Dedifferentiated amniotic fluid mesenchymal stem cell (primary cell): ENCODE results near the gene MARCHF10.
"Not testable (repeated sequence)": the region's sequence is repeated elsewhere in the genome, so short reads cannot be mapped to it uniquely, and the experiment has no call there.

Experiments
- DNase-seq: peaks from one replicate; pipeline ENCODE4 v3.0.0-alpha.2; 2016; ENCODE audit errors: extremely low spot score

MARCHF10 gene, protein sequence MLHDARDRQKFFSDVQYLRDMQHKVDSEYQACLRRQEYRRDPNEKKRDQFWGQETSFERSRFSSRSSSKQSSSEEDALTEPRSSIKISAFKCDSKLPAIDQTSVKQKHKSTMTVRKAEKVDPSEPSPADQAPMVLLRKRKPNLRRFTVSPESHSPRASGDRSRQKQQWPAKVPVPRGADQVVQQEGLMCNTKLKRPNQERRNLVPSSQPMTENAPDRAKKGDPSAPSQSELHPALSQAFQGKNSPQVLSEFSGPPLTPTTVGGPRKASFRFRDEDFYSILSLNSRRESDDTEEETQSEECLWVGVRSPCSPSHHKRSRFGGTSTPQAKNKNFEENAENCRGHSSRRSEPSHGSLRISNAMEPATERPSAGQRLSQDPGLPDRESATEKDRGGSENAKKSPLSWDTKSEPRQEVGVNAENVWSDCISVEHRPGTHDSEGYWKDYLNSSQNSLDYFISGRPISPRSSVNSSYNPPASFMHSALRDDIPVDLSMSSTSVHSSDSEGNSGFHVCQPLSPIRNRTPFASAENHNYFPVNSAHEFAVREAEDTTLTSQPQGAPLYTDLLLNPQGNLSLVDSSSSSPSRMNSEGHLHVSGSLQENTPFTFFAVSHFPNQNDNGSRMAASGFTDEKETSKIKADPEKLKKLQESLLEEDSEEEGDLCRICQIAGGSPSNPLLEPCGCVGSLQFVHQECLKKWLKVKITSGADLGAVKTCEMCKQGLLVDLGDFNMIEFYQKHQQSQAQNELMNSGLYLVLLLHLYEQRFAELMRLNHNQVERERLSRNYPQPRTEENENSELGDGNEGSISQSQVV

DNA sequence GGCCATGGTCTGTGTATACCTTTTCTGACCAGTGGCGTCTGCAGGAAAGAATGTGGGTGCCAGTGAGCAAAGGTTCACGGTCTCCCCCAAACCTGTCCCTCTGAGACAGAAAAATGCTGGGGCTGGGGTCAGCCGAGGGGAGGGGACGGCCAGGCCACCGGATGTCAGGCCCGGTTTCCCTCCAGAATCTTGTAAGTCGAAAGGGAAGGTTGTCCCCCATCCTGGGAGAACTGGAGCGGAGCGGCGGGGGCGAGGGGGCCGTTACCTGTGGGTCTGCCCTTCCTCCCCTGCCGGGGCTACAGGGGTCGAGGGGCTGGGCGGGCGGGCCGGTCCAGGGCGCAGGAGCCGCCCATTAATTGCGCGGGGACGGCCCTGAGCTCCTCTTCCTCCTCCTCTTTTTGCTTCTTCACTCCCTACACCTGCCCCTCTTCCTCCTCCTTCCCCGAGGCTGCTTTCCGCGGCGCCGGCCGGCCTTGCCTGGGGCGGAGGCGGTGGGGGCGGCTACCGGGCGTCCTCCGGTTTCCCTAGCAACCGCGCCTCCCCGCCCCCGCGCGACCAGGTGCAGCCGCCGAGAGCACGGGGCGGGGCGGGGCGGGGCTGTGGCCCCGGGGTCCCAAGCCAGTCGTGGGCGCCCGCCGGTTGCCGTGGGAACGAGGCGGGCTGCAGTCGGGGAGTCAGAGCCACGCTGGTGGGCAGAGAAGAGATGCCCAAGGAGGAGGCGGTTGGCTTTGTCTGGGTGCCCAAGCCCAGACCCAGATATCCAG, at the start of gene MARCHF10:
MARCHF10 (minus strand) TSS at position 503 of the 764 bp plus-strand sequence. CDS start 6,579 bp downstream, outside the sequence.
- DNase-seq: no peak

DNA sequence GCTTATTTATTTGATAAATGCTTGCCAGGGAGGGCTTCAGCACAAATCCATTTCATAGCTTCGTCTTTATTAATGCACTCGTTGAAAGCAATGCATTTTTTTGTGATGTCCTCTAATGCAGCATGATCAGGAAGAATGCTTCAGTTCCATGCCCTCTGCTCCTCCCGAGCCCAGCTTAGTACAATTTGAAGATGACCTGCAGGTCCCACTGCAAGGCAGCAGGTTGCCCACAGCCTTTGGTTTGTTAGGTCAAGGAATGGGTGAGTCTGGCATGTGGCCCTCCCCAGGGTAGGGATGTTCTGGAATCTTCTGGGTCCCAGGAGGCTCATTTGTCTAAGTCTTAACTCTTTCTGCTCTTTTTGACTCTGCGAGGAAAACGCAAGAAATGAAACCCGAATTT, 49.4 kb upstream of the MARCHF10 start:
- DNase-seq: no peak

DNA sequence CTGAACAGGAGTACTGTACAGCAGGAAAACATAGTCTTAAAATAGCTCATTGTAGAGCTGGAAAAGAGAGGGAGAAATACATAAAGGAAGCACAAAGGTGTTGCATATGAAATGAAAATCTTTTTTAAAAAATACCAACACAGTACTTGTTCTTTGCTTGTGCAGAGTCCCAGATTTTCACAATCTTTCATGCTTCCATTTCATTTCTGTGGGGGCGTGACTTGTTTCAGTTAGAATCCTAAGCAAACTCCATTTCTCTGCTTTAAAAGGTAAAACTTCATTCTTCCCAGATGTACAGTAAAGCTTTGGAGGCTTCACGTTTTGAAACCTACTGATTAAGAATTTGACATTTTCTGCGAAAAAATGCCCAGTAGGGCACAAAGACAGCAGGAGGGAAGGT, 48.5 kb upstream of the MARCHF10 start:
- no peak for DNase-seq

DNA sequence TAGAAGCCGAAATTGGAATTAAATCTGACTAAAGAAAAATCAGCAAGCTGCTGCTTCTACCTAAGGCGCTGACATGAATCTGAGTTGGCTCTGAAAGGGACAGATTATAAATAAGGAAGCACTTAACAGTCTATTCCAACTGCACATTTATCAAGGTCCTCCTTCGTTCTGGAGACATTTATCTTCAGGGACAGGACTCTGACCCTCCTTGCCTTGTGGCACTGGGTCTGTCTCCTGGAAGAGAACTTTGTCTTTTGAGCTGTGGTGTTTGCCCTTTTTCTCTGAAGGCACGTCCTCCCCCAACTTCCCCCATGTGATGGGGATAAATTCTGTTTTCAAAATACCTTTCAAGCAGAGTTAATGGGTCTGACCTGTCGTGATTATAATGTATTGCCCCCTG, 47.0 kb upstream of the MARCHF10 start:
- no peak for DNase-seq

DNA sequence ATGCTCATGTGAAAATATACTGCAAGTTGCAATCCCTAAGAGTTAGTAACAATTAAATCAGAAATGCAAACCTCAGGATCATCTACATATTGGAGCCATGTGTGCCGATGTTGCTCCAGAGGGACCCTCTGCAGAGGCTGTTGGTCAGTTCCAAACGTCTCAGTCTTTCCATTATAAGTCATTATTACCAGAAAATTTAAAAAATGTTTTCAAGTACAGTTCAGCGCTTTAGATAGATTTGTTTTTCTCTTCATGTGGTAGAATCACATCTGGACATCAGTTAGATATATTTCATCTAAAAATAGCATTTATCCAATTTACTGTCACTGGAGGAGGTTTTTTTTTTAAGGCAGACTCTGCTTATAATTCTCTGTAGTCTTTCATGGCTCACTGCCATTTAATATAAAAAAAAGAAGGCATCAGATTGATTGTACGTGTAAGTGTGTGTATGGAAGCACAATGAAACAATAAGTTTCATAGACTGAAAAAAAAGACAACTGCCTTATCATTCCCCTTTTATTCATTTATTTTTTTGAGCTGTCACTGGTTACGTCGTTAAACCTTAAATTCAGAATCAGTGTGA, 46.1 kb upstream of the MARCHF10 start:
- DNase-seq: no peak

DNA sequence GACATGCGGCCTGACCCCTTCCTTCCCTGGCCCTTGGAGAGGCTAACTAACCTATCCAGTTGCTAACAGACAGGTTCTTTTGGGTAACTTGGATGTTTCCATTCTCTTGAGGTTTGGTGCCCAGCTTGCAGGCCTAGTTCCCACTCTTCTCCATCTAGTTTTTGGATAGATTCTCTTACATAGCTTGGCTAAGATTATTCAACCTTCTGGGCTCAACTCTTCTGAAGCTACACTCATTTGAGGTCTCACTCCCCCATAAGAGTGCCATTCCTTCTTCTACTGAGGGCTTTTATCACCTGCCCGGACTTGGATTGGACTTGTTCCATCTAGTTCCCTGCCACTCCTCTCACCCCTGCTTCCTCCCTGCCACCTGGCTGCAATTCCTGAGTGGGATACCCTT, 44.1 kb upstream of the MARCHF10 start:
- no peak for DNase-seq

DNA sequence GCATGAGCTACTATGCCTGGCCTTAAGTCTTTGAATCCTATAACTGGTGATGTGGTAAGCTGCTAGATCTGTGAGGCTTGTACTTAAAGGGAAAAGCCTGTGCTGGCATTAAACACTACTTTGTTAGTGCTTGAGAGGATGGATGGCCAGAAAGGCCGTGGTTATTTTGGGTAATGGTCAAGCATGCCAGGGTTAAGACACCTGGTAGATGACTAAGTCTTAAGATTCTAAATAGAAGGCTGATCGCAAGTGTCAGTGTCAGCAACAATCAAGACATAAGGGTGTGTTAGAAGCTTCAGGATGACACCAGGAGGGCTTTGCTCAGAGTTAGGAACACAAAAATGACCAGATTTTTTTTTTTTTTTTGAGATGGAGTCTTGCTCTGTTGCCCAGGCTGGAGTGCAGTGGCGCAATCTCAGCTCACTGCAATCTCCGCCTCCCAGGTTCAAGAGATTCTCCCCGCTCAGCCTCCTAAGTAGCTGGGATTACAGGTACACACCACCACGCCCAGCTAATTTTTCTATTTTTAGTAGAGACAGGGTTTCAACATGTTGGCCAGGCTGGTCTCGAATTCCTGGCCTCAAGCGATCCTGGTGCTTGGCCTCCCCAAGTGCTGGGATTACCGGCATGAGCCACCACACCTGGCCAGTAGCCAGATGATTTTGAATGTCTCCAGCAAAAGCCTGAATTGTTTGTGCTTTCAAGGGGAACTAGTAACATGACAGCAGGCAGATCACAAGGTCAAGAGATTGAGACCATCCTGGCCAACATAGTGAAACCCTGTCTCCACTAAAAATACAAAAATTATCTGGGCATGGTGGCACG, 41.7 kb upstream of the MARCHF10 start:
- DNase-seq: not testable (repeated sequence)

DNA sequence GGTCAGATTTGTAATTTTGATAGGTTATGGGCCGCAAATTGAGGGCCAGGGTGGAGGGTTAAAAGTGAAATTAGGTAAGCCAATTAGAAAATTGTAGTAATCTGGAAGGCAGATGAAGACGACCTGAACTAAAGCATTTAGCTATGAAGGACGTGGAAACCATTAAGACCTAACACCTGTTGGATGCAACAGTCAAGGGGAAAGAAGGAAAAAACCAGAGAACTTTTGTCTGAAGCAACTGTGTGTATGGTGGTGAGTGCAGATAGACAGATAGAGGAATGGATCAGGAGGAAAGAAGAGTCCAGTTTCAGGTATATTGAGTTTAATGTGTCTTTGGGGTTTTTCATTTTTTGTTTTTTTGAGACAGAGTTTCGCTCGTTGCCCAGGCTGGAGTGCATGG, 40.2 kb upstream of the MARCHF10 start:
- DNase-seq: no peak

DNA sequence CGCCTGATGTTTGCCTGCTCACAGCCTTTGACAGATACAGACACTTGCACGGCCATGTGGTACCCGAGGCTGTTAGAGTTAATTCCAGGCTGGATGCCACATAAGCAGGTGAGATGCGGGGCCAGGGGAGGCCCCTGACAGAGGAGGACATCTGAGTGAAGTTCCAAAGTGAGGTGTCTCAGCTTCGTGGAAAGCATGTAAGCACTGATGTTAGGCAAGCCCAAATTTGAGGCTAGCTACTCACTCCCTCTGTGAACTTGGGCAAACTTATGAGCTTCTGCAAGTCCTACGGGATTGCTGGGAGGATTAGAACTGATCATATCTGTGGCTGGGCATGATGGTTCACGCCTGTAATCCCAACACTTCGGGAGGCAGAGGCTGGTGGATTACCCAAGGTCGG, 39.3 kb upstream of the MARCHF10 start:
- DNase-seq: no peak

DNA sequence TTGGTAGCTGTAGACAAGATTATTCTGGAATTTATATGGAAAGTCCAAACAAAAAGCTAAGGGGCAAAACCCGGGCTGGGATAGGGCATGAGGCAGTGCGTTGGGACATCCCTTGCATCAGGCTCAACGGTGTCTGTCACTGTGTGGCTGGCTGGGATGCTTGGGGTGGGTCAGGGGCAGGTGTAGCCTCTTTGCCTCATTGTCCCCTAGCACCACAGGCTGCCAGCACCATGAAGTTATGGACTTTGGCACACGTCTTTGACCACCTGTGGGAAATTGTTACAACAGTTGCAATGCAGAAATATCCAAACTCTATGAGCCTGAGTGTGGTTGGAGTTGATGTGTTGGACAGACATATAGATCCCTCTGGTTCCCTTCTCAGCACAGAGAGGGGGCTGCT, 32.8 kb upstream of the MARCHF10 start:
- no peak for DNase-seq

DNA sequence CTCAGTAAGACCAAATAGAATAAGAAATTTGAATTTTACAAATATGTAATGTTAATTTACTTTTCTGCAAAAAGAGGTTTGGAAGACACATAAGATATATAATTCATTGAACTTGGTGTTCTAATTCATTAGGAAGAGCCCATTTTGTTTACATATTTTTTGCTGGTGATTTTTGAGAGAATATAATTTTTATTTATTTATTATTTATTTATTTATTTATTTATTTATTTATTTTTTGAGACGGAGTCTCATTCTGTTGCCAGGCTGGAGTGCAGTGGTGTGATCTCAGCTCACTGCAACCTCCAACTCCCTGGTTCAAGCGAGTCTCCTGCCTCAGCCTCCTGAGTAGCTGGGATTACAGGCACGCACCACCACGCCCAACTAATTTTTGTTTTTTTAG, 25.7 kb upstream of the MARCHF10 start:
- not testable (repeated sequence) for DNase-seq

DNA sequence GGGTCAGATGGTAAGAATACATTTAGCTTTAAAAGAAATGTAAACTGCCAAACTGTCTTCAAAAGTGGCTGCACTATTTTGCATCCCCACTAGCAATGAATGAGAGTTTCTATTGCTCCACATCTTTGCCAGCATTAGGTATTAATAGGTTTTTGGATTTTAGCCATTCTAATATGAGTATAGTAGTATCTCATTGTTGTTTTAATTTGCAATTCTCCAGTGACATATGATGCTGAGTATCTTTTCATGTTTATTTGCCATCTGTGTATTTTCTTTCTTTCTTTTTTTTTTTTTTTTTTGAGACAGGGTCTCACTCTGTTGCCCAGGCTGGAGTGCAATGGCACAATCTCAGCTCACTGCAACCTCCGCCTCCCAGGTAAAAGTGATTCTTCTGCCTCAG, 24.3 kb upstream of the MARCHF10 start:
- no peak for DNase-seq

DNA sequence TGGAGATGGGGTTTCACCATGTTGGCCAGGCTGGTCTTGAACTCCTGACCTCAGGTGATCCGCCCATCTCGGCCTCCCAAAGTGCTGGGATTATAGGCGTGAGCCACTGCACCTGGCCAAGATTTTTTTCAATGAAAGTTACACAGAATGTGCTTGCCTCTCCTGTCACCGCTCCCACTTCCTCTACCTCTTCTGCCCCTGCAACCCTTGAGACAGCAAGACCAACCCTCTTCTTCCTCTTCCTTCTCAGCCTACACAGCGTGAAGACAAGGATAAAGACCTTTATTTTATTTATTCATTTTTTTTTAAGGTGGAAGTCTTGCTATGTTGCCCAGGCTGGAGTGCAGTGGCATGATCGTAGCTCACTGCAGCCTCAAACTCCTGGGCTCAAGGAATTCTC, 23.0 kb upstream of the MARCHF10 start:
- not testable (repeated sequence) for DNase-seq

DNA sequence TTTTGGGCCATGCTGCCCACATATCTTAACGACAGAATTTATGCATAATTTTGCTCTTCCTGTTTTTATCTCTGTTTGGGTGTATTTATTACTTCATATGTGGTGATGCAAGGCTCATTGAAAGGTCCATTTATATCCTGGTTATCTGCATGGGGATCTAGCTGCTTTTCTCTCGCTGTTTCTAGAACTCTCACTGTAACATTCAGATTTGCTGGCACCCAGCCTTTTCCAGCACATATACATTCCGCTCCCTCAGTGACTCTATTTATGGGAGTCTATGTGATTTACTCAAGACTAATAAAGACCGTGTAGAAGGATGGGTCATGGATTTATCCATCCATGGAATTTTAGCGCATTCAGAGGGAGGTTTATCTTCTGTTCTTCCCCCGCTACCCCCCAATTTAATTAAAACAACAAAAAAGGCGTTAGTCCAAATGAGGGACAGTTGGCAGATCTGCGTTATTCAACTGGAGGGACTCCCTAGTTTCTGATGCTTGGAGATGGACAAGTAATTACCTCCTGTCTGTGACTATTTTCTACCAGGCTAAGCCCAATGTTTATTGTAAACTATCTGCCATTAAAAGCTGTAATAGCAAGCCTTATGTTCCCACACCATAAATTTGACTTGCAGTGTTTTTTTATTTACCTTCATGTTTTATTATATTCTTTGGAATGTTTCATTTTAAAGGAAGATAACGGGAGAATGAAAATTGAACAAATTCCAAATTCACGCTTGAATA, 19.8 kb upstream of the MARCHF10 start:
- DNase-seq: no peak

DNA sequence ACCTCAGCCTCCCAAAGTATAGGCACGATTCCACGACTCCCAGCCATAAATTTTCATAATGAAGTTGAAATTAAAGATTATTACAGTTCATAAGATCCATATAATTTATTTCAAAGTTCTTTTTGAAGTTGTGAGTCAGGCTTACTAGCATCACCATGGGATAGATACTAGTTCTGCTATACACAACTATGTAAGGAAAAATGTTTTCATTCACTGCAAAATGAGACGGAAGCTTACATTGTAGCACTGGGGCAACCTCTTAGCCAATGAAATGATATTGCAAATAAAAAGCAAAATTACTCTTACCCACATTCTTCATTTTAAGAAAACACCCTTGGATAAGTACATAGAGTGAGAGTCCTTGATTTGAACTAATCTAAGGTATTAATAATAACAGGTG, 18.8 kb upstream of the MARCHF10 start:
- DNase-seq: no peak

DNA sequence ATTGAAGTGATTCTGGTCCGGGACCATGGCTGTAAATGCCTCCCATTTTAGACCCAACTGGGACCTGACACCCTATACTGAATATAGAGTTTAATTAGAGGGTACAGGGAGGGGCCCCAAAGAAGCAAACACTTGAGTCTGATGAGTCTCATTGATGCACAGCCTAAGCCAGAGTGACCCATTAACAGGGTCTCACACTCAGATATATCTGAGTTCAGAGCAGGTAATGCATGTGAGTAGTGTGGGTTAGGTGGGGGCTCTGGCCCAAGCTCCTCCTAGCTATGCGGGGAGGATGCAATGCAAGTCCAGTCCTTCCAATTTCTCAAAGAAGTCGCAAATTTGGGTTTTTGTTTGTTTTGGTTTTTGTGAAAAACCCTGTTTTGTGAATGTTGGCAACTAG, 17.1 kb upstream of the MARCHF10 start:
- DNase-seq: no peak

DNA sequence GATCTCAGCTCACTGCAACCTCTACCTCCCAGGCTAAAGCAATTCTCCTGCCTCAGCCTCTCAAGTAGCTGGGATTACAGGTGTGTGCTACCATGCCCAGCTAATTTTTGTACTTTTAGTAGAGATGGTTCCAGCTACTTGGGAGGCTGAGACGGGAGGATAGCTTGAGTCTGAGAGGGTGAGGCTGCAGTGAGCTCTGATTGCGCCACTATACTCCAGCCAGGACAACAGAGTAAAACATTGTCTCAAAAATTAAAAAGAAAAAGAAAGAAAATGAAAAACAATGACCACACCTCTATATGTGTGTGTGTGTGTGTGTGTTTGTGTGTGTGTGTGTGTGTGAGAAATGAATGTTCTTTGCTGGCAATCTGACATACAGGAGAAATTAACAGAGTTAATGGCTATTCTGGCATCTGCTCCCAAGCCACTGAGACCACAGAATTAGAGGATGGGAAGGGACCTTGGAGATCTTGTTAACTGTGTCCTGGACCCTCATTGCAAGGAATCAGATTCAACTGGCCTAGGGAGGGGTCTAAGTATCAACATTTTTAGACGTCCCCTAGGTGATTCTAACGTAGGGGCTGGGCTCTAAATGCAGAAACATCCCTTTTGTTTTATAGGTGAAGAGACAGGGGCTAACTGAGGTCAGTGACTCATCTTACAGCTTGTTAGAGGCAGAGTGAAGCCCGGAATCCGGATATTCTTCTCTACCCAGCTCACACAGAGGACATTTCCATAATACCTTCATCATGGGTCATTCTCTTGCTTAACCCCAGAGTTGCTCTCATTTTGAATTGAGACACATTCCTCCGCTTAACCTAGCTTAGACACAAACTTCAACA, 16.4 kb upstream of the MARCHF10 start:
- no peak for DNase-seq

DNA sequence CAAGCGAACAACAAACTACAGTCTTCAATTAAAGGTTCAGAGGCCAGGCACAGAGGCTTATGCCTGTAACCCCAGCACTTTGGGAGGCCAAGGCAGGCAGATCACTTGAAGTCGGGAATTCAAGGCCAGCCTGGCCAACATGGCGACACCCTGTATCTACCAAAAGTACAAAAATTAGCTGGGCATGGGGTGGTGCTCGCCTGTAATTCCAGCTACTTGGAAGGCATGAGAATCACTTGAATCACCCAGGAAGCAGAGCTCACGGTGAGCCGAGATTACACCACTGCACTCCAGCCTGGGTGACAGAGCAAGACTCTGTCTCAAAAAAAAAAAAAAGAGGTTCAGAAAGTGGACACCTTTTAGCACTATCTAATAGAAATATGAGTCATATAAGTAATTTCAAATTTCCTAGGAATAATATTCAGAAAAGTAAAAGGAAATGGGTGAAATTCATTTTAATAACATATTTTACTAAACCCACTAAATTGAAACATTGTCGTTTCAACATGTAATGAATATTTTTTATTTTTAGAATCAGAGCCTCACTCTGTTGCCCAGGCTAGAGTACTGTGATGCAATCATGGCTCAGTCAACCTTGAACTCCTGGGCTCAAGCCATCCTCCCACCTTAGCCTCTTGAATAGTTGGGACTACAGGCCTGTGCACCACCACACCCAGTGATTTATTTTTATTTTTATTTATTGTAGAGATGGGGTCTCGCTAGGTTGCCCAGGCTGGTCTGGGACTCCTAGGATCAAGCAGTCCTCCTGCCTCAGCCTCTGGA, 15.2 kb upstream of the MARCHF10 start:
- no peak for DNase-seq
